GM12873 (cell line): Measurements from ENCODE around the gene MCUR1.
A peak's percentile ranks its signal among the peaks of the same experiment; 100 is the strongest.

ENCODE experiments used
- TF ChIP-seq, protein P1 (sequence below): IDR thresholded peaks from 2 replicates; pipeline ENCODE4 v1.5.1; 2012; ENCODE audit warnings: low read depth, mild to moderate bottlenecking, moderate library complexity, low read length, control low read depth; ENCODE audit not compliant: insufficient read depth; ENCODE audit errors: missing control alignments

Gene MCUR1, protein sequence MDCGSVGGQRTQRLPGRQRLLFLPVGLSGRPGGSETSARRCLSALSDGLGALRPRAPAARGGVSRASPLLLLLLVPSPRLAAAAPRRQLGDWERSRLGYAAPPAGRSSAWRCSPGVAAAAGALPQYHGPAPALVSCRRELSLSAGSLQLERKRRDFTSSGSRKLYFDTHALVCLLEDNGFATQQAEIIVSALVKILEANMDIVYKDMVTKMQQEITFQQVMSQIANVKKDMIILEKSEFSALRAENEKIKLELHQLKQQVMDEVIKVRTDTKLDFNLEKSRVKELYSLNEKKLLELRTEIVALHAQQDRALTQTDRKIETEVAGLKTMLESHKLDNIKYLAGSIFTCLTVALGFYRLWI

DNA sequence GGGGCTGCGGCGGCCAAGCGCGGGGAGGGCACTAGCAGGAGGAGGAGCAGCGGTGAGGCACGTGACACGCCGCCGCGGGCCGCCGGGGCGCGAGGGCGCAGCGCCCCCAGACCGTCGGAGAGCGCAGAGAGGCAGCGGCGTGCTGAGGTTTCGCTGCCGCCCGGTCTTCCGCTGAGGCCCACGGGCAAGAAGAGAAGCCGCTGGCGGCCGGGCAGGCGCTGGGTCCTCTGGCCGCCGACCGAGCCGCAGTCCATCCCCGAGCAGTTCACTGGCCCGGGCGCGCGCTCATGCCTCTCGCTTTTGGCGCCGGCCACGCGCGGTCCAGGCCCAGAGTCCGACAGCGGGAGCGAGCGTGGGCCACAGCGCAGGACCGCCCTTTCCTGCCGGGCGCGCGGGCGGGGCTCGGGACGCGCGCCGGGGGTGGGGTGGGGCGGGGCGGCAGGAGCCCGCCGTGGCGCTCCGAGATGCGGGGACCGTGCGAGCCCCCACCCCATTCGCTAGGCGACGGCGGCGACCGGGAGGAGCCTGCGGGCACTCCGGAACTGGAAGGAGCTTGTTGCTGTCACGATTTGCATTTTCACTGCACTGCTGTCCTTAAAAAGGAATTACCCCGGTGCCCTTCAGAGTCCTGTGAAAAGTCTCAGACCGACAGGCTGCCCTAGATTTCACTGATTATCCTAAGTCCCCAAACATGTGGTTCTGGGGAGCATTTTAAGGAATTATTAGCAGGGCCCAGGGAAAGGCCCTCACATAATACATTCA, at the start of gene MCUR1:
MCUR1 (minus strand) TSS at position 382 of the 762 bp plus-strand sequence; CDS start at position 254, 128 bp downstream.
- TF ChIP-seq, protein P1, sequence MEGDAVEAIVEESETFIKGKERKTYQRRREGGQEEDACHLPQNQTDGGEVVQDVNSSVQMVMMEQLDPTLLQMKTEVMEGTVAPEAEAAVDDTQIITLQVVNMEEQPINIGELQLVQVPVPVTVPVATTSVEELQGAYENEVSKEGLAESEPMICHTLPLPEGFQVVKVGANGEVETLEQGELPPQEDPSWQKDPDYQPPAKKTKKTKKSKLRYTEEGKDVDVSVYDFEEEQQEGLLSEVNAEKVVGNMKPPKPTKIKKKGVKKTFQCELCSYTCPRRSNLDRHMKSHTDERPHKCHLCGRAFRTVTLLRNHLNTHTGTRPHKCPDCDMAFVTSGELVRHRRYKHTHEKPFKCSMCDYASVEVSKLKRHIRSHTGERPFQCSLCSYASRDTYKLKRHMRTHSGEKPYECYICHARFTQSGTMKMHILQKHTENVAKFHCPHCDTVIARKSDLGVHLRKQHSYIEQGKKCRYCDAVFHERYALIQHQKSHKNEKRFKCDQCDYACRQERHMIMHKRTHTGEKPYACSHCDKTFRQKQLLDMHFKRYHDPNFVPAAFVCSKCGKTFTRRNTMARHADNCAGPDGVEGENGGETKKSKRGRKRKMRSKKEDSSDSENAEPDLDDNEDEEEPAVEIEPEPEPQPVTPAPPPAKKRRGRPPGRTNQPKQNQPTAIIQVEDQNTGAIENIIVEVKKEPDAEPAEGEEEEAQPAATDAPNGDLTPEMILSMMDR: peak; percentile 29

DNA sequence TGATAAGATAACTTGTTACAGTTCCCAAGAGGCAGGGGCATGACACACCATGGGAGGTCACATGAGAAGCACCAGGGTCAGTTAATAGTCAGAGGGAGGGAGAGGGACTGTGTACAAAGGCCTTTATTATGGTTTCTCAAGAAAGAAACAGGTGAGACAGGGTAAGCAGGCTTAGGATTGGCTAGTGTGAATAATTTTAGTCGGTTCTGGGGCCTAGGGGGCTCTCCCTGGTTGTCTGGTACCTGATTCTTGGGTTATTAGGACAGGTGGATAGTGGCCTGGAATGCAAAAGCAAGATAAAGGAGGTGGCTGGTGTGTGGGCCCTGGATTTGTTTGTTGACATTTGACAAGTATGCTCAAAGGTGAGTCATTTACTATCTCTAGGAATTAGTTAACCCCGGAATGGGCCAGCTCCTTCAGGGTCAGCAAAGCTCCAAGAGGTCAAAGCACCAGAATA, 49.4 kb upstream of the MCUR1 start:
- TF ChIP-seq, protein P1: no peak

DNA sequence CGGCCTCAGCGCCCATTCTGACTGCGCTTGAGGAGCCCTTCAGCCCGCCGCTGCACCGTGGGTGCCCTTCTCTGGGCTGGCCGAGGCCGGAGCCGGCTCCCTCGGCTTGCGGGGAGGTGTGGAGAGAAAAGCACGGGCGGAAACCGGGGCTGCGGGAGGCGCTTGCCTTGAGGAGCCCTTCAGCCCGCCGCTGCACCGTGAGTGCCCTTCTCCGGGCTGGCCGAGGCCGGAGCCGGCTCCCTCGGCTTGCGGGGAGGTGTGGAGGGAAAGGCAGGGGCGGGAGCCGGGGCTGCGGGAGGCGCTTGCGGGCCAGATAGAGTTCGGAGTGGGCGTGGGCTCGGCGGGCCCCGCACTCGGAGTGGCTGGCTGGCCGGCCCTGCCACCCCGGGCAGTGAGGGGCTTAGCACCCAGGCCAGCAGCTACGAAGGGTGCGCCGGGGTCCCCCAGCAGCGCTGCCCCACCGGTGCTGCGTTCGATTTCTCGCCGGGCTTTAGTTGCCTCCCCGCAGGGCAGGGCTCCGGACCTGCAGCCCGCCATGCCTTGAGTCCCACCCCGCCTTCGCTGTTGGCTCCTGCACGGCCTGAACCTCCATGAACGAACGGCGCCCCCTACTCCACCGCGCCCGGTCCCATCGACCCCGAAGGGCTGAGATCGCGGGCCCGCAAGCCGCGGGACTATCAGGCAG, 45.7 kb upstream of the MCUR1 start:
- TF ChIP-seq, protein P1: no peak

DNA sequence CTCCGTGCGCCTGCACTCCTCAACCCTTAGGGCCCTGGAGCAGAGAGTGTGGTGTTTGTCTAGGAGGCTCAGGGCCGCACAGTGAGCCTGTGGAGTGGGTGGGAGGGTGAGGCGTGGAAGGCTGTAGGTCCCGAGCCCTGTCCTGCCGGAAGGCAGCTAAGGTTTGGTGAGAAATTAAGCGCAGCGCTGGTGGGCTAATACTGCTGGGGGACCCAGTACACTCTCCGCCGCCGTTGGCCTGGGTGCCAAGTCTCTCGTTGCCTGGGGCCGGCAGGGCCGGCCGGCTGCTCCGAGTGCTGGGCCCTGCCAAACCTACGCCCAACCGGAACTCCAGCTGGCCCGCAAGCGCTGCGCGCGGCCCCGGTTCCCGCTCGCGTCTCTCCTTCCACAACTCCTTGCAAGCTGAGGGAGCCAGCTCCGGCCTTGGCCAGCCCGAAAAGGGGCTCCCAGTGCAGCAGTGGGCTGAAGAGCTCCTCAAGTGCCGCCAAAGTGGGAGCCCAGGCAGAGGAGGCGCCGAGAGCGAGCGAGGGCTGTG, 40.4 kb upstream of the MCUR1 start:
- TF ChIP-seq, protein P1: no peak

DNA sequence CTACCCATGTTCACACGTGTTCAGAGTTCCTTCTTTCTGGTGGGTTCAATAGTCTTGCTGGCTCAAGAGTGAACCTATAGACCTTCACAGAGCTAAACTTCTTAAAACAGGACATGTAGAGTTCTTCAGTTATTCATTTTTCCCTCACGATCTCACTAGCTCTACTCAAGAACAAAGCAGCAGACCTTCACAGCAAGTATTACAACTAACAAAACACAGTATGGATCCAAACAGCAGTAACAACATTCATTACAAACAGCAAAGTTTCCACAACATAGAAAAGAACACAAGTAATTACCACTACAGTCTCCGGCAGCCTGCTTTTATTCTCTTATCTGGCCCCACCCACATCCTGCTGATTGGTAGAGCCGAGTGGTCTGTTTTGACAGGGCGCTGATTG, 39.5 kb upstream of the MCUR1 start:
- TF ChIP-seq, protein P1: no peak

DNA sequence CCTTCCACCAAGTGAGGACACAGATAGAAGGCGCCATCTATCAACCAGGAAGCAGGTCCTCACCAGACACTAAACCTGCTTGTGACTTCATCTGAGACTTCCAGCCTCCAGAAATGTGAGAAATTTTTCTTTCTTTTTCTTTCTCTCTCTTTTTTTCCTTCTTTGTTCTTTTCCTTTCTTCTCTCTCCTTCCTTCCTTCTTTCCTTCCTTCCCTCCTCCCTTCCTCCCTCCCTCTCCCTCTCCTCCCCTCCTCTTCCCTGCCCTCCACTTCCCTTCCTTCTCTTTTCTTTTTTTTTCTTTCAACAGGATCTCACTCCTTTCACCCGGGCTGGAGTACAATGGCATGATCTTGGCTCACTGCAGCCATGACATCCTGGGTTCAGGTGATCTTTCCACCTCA, 37.4 kb upstream of the MCUR1 start:
- TF ChIP-seq, protein P1: no peak
